T-helper 1 cell treated with Interleukin-12 subunit alpha and Interleukin-12 subunit beta and Interleukin-4 antibody, amounts not matched to agents 30 ng/mL and 1 ng/mL, for 36 hours (primary cell): ENCODE results near the gene WNT11. TPM values are rescaled to one million over a fixed set of nuclear protein-coding genes. Genes with fewer than 3 reads are reported as not detected.

Source experiments
- intact Hi-C: fragments of 100-400 bp; cut with micrococcal nuclease; formaldehyde crosslinking; loops from one replicate; pipeline ENCODE4 v1.15.1; 2024
- total RNA-seq: library from RNA; stranded (reverse); gene quantifications from 2 replicates; pipeline ENCODE4 v1.2.3, GENCODE V29; 2022

Gene WNT11
- total RNA-seq, 1 donor from 2014 or later, result 2.7 TPM

DNA sequence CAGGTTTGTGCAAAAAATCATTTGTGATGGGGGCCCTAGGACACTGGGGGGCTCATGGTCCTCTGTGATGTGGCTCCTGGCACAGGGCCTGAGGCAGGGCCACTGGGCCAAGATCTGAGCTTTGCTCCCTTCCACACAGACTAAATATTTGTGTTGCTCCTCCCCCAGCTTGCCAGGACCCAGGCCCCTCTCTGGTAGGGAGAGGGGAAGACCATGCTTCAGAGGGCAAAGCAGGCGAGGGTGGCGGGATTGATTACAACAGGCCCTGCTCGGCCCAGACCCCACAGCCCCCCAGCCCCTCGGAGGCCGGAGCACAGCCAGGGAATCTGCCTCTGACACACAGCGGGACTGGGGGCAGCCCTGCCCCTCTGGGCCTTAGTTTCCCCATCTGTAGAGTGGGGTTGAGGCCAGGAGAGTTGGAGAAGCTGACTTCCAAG lies 29.0 kb downstream of the WNT11 start:
- intact Hi-C loops, result no loop called here

DNA sequence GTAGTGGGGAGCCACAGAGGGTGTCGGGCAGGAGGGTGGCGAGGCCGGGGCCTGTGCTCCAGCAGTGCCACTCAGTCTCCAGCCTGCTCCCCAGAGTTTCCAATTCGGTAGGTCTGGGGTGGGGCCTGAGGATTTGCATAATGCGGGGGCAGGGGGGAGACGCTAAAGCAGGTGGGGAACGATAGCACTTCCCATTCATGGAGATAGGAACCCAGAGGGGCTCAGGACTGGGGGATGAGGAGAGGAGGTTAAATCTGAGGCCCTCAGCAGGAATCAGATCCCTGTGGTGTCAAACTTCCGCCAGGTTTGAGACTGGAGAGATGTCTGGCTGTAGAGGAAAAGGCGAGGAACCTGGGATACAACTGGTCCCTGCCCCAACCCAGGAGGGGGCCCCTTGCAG lies 29.8 kb downstream of the WNT11 start:
- intact Hi-C loops, result no loop called here

DNA sequence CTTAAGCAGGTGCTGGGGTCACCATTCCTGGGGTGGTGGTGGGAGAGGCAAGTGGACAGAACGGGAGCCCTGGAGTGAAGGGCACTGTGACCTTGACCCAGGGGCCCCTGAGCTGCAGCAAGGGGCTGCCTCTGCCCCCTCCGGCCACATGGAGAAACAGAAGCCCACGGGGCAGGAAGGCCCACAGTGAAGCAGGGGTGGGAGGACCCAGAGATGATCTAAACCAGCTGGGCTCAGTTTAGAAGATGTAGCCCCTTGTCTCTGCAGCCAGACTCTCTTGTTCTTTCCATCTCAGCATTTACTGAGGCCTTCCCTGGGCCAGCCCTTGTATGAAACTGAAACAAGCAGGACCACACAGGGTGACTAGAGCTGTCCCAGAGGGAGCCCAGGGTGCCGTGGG lies 30.5 kb downstream of the WNT11 start:
- intact Hi-C loops, result no loop called here

DNA sequence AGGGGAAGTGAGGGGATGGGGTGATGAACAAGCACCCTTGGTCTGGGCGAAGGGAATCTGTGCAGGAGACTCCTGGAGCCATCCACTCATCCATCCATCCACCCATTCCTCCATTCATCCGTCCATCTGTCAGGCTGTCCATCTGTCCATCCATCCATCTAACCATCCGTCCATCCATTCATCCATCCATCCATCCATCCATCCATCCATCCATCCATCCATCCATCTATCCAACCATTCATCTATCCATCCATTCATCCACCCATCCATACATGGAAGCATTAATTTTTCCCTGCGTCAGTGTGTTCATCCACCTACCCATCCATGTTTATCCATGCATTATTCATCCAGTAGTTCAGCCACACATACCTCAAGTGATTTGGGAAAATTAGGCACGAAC lies 32.0 kb downstream of the WNT11 start:
- intact Hi-C loops, result no loop called here

DNA sequence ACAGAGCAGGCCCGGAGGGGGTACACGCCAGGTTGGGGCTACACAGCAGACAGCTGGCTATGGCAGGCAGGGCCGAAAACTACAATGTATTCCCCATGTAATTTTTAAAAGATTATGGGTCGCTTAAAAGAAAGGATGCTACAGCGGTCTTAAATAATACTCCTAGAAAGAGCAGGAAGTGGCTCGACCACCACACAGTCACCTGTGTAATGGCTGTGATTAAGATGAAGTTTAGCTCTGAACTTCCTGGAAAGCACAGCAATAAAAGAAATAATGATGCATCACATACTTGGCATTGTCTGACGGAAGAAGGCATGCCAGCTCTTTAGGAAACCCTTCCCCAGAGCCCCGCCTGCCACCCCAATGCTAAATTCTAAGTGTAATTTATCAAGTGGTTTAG lies 32.6 kb downstream of the WNT11 start:
- intact Hi-C loops, result no loop called here

DNA sequence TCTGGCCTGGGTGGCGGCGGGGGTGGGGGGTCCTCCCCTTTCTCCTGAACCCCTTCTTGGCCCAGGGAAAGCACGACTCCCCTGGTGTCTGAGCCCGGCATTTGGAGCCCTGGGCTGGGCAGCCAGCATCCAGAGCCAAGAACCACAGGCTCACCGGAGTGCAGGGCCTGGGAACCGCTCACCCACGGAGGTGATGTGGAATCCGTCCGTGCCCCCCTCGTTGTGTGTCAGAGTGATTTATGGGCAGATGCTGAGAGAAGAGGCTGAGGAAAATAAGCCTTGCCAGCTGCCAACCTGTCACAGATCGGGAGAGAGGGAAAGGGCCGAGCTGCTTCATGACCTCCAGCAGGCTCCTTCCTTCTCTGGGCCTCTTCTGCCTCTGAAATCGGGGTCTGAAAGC lies 33.7 kb downstream of the WNT11 start:
- intact Hi-C loops, result no loop called here

DNA sequence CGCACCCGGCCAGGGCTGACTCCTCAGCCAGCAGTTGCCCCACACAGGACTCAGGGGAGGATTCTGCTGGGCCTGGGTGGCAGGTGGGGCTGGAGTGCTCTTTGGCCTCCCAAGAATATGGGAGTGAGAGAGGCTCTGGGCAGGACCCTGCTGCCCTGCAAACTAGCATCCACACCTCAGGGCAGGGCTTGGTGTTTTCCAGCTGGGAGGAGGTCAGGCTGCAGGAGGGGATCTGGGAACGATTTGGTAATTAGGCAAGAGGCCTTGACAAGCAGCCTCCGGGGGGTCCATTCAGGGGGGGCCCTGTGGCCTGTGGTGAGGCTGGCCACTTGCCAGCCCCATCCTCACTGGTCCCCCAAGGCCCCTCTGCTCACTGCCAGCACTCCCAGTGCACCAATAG lies 35.8 kb downstream of the WNT11 start:
- intact Hi-C loops, result no loop called here

DNA sequence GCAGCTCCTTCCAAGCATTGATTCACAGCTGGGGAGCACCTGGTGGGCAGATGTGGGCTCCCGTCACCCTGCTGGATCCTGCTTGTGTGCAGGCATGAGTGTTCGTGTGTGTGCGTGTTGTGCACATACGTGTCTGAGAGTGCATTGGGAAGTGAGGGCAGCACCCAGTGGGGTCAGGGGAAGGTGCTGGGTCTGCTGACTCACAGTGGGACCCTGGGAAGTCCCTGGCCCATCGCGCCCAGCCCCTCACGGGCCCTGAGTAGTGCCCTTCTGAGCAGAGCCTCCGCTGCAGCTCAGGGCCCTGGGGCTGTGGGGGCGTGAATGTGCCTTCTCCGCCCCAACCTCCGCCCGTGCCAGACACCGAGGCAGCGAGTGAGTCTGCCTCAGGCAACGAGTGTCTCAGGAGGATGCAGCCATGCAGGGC lies 36.8 kb downstream of the WNT11 start:
- intact Hi-C loops, result no loop called here

DNA sequence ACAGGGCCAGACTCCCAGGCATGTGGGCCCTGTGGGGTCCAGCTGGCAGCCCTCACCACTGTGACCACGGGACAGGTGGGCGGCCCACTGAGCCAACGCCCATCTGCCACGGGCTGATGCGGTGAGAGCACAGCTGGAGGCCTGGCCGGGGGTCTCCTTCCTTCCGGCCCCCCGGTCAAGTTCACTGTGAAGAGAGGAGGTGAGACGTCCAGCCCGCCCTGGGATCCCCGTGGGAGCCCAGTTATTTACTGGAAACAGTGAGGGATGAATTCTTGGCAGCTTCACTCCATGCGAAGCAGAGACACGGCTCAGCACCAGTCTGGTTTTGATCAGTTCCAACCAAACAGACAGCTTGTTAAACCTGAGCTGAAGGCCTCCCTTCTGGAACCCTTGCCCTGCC lies 38.7 kb downstream of the WNT11 start:
- intact Hi-C loops, result no loop called here

DNA sequence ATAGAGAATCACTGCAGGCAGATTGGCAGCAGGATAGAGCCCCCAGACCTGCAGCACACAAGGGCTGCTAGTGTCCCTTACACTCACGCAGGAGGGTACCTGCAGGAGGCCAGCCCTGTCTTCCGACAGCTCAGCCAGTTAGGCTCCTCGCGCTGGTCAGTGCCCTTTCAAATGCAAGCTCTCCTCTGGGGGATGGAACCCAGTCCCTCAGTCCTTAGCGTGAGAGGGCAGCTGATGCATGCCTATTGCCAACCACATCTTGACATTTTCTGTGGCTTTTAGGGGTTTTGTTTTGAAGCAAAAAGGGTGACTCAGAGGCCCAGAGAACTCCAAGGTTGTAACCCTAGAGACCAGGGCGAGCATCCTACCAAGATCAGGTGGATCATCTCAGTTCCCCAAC lies 40.0 kb downstream of the WNT11 start:
- intact Hi-C loops, result no loop called here

DNA sequence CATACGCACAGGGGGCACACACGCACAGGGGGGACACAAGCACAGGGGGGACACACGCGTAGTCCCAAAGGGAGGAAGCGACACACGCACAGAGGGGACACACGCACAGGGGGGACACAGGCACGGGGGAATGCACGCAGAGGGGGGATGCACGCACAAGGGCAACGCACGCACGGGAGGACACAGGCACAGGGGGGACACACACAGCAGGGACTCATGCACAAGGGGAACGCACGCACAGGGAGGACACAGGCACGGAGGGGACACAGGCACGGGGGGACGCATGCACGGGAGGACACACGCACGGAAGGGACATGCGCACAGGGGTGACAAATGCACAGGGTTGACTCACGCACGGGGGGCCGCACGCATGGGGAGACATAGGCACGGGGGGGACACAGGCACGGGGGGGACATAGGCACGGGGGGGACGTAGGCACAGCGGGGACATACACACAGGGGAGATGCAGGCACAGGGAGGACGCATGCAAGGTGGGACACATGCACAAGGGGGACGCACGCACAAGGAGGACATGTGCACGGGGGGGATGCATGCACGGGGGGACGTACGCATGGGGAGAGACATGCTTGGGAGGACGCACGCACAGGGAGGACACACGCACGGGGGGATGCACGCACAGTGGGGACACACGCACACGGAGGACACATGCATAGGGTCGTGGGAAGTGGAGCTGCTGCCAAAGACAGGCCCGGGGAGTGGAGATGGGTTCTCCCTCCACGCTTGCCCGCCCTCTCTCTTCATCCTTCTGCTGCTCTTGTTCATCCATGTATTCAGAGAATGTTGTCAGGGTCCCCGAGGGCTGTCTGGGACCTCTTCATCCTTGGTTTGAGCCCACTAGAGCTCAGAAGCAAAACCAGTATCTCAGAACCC lies 41.2 kb downstream of the WNT11 start:
- intact Hi-C loops, result no loop called here

DNA sequence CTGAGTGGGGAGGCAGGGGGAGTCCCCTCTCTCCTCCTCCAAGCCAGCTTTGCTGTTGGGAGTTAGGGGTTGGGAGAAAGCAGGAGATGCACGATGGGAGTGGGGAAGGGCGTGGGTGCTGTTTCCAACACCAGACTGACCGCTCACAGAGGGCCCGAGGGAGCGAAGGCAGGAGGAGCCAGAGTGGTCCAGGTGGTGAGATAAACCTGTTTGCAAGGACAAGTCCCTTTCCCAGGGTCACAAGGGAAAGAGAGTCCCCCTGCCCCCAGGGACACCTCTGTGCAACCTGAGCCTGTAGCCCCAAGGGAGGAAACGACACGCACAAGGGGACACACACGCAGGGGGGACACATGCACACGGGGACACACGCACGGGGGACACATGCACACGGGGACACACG lies 42.2 kb downstream of the WNT11 start:
- intact Hi-C loops, result no loop called here

DNA sequence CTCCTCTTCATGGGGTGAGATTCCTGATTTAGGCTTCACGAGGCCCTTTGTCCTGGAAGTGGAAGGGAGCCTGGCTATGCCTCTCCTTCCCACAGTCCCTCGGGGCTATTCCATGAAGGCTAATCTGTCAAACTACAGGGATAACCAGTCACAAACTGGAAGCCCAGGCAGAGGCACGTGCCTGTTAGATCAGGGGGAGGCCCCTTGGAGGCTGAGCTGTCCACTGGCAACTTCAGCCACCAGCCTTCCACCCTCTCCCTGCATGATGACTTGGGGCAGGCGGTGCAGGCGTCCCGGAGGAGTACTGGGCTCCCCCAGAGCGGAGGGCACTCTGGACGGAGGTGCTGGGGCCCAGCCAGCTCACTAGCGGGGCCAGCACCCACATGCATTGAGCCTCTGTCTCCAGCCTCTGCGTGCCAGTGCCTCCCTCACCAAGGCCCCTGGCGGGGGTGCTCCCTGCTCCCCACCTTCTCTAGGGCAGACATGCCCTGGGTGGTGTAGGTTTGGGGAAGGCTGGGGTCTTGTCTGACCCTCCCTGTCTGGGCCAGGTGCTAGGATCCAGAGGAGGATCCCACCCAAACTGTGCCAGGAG lies 42.9 kb downstream of the WNT11 start:
- intact Hi-C loops, result no loop called here

DNA sequence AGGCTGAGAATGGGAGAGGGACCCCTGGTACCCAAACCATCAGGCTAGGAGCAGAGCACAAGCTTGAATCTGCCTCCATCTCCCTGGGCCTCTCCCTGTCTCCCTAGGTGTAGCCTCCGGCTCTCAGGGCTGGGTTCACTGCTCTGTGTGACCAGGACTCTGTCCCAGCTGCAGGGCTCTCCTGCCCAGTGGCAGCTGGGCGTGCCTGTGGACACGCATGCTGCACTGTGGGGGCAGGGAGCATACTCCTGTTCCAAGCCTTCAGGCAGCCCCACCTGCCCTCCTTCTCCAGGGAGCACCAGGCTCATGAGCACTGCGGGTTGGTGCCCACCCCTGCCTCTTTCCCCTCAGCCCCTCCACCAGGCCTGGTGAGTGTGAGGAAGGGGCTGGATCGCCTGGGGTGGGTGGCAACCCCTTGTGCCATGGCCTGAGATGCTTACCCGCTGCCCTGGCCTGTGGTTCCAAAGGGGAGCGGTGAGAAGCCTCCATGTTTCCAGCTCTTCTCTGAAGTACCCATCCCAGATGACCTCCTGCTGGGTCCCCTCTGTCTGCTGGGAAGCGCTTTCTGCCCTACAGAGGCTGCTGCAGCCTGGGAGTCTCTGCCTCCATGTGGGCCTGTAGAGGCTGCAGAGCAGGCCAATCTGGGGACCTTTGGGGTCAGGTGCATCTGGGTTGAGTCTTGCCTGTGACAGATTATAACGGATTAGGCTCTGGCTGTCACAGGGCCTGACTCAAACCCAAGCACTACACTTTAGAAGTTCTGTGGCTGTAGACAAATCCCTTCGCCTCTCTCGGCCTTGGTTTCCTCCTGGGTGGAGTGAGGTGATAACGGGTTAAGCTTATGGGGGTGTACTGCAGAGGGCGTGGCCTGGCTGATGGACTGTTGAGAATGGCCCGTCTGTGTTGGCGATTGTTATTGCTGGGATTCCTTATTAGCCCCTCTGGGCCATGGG lies 43.7 kb downstream of the WNT11 start:
- intact Hi-C loops, result no loop called here

DNA sequence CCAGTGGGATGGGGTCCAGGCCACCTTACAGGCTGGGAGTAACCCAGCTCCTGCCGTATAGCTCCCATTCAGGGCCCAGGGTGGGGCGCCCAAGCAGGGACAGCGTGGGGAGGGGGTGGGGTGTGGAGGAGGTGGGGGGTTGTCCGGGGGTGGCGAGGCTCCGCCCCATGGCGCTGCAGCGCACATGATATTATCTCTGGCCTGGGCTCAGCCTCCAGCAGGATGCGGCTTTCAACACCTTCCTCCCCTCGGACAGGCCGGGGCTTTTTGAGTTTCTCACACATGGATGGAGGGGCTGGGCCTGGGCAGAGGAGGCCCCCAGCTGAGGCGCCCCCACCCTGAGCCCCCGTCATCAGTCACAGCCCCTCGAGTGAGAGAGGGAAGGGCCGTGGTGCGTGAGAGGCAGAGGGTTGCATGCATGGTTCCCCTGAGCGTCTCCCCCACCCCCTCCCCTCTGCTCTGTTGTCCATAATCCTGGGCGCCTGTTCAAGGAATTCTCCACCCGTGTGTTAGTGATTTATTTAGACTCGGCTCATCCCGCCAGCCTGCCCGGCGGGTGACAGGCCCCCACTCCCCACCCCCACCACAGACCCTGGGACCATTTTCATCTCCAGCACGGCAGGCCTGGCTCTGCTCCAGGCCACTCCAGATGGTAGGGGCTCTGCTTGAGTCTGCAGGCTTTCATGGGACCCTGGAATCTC lies 44.9 kb downstream of the WNT11 start:
- intact Hi-C loops, result no loop called here

DNA sequence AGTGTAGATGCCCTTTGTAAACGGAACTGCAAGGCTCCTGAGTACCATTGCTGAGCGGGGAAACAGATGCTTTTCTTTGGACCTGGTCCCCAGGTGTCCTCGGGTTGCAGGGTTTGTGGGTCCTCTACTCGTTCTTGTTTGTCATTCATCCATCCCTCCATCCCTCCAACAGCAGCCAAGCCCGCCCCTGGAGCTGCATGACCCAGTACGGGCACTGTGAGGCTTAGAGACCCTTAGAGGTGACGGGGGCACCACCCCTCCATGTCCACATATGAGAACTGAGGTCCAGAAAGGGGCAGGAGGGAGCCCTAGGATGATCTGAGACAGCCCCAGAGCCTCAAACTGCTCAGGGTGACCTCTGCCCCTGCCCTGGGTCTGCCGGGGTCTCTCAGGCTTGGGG lies 45.4 kb downstream of the WNT11 start:
- intact Hi-C loops, result no loop called here

DNA sequence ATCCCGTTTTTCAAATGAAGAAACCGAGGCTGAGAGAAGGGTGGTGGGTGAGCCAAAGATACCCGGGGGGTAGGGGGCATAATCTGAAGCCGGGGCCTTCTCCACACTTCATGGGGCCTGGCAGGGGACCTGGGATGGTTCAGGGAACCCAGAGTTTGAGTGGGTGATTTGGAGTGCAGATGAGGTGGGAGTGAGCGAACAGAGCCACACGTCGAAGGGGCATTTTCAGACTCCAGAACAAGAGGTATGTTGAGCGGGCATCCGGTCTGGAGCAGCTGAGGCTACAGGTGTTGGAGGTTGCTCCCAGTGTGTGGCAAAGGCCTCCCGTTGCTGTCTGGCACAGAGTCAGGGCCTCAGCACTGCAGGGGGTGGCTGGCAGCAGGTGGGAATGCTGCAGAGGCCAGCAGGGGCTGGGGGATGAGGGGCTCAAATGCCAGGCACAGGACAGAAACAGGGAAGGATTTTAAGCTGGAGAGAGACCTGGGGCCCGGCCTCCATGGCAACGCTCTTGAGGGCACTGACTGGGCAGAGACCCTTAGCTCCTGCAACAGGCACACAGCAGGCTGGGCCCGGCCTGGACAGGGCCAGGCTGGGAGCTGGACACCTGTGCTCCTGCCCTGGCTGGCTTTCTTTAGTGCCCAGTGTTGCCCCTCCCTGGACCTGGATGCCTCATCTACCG lies 46.2 kb downstream of the WNT11 start:
- intact Hi-C loops, result no loop called here

DNA sequence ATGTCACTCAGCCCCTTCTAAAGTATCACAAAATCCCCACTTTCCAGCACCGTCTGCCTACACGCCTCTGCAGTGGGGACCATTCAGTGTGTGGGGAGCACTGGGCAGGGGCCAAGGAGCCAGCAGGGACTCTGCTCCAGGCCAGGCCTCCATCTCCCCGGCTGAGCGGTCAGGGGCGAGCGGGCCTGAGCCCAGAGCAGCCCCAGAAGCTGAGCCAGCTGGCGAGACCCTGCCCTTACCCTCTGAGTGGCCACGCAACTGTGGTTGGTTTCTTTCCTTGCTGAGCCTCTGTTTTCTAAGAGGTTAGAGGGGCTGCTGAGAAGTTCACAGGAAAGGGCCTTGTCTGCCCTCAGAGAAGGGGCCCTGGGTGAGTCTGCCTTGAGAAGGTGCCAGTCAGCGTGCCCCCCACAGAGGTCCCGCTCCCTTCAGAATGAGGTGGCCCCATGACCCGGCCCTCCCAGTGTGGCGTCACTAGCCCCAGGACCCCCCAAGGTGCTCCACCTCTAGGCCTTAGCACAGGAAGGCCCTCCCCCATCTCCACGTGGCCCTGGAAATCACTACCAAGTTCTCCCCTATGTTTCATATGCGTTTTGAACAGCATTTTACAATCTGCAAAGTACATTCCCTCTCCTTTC lies 46.9 kb downstream of the WNT11 start:
- intact Hi-C loops, result no loop called here

DNA sequence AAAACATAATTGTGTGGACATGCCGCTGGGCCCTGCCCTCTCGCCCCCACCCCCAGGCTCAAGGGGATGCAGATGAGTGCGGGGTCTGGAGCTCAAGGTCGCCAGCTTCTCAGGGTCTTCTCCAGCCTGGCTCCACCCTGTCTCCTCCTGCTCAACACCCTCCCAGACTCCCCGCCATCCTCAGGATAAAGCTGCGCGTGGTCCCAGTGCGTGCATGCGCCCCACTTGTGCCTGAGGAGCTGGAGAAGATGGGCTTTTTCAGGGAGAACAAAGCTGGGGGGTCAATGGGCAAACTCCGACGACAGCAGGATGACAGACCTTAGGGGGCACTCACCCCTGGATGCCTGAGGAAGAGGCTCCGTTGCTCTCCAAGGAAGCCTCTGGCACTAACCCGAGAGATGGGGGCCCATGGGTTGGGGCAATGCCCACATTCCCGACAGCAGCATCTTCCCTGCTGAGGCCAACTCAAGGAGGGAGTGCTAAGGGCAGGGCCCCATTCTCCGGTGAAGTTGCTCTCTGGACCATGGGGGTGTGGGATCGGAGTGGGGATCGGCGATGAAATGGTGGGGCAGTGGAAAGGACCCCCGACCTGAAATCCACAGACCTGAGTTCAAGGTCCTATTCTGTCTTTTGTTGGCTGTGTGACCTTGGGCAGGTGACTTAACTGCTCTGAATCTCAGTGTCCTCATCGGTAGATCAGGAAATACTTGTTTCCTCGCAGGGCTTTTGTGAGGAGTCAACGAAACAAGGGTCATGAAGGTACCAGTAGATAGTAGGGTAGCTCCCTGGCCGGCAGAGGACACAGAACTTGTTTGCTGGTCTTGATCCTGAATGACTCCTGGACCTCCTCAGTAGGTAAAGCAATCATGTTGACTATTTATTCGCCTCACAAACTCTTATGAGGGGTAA lies 47.7 kb downstream of the WNT11 start:
- intact Hi-C loops, result no loop called here
